ENCODE results near the gene PPFIA4.
"Not testable (repeated sequence)": the region's sequence is repeated elsewhere in the genome, so short reads cannot be mapped to it uniquely, and the experiment has no call there.

Gene PPFIA4

DNA sequence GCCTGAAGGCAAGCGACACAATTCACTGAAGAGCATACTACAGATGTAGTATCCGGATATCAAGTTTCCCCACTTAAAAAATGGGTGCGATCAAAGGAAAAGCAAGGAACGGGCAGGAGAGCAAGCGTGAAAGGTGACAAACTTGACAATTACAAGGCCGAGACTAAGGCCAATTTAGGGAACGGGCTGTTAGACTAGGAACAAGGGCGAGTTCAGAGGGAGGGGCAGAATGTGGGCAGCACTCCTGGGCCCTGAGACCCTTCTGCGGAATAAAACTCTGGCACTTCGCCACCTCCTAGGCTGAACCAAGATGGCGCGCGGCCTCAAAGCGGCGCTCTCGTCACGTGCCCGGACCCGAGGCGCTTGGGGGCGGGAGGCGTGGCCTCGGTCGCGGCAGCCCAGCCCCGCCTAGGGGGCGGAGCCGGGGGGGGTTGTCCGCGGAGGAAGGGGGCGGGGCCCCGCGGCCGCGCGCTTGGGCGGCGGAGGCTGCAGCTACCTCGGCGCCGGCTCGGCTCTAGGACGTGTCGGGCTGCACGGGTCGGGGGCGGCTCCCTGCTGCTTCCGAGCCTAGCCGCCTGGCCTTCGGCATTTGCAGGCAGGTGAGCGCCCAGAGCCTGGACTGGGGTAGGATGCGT lies at the start of gene PPFIA4:
Gene PPFIA4, plus strand, starts transcription at position 461 of the 635 bp plus-strand sequence. CDS start 12,518 bp downstream, outside the sequence.
- peak within 1 kb of the TSS; percentile 47 for H3K27ac ChIP-seq

DNA sequence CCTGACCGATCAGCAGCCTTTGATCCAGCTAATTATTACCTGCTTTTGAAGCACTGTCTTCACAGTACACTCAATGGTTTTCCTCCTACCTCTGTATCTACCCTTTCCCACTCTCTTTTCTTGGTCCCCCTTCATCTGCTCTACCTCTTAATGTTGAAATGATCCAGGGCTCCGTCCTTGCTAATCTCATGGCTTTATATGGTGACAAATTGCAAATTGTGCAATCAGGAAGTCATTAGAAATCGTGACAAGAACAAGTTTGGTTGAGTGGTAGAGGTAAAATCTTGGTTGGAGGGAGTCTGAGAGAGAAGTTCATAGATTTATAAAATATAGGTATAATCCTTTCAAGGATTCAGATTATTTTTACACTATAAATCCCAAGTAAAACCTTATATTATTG lies 49.7 kb upstream of the PPFIA4 start:
- TF ChIP-seq ZFX (IDR thresholded peaks at IDR 0.05; ENCODE audit: borderline replicate concordance) = no peak
- TF ChIP-seq, protein P1, sequence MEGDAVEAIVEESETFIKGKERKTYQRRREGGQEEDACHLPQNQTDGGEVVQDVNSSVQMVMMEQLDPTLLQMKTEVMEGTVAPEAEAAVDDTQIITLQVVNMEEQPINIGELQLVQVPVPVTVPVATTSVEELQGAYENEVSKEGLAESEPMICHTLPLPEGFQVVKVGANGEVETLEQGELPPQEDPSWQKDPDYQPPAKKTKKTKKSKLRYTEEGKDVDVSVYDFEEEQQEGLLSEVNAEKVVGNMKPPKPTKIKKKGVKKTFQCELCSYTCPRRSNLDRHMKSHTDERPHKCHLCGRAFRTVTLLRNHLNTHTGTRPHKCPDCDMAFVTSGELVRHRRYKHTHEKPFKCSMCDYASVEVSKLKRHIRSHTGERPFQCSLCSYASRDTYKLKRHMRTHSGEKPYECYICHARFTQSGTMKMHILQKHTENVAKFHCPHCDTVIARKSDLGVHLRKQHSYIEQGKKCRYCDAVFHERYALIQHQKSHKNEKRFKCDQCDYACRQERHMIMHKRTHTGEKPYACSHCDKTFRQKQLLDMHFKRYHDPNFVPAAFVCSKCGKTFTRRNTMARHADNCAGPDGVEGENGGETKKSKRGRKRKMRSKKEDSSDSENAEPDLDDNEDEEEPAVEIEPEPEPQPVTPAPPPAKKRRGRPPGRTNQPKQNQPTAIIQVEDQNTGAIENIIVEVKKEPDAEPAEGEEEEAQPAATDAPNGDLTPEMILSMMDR (IDR thresholded peaks at IDR 0.05) = no peak
- no peak overlapping the region for H3K27ac ChIP-seq

More for the DNA sequence above, at the start of gene PPFIA4:
- no peak for TF ChIP-seq ZFX (IDR thresholded peaks at IDR 0.05; ENCODE audit: borderline replicate concordance)
- TF ChIP-seq, protein P1 (IDR thresholded peaks at IDR 0.05) = peak; percentile 21; the same call in 1 of the 2 replicates

DNA sequence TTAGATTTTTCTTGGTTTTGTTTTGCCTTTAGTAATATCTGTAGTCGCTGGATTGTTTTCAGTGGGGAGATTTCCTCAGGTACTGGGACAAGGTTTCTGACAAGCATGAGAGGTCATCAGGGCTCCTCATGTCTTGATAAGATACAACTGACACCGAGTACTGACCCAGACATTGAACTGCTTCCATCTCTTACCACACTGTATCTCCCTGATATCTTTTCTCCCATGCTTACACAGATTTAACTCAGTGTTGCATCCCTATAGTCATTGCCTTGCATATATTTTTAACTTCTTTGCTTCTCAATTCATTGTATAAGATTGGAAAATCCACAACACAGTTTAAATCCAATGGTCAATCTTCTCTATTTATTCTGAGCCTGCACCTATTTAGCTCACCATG lies 46.8 kb upstream of the PPFIA4 start:
- H3K27ac ChIP-seq = no peak overlapping the region
- no peak for TF ChIP-seq ZFX (IDR thresholded peaks at IDR 0.05; ENCODE audit: borderline replicate concordance)
- TF ChIP-seq, protein P1 (IDR thresholded peaks at IDR 0.05) = no peak

DNA sequence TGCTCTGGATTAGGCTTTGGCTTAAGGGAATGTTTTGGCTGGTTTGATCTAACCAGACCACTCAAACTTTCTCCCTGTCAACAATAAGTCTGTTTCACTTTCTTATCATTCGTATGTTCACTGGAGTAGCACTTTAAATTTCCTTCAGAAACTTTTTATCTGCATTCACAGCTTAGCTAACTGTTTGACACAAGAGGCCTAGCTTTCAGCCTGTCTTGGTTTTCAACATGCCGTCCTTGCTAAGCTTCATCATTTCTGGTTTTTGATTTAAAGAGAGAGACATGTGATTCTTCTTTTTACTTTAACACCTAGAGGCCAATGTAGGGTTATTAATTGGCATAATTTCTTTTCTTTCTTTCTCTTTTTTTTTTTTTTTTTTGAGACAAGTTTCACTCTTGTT lies 44.4 kb upstream of the PPFIA4 start:
- H3K27ac ChIP-seq = no peak overlapping the region
- TF ChIP-seq ZFX (IDR thresholded peaks at IDR 0.05; ENCODE audit: borderline replicate concordance) = no peak
- TF ChIP-seq, protein P1 (IDR thresholded peaks at IDR 0.05) = no peak

DNA sequence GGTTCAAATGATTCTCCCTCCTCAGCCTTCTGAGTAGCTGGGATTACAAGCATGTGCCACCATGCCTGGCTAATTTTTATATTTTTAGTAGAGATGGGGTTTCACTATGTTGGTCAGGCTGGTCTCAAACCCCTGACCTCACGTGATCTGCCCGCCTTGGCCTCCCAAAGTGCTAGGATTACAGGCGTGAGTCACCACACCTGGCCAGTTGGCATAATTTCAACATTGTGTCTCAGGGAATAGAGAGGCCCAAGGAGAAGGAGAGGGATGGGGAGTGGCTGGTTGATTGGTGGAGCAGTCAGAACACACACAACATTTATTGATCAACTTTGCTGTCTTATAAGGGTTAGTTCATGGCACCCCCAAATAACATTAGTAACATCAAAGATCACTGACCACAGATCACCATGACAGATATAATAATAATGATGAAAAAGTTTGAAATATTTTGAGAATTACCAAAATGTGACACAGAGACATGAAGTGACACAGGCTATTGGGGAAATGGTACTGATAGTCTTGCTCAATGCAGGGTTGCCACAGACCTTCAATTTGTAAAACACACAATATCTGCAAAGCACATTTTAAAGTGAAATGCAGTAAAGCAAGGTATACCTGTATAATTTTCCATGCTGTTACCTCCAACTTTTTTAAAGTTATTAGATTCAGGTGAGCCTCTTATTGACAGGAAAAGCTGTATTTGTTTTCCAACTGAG lies 43.4 kb upstream of the PPFIA4 start:
- TF ChIP-seq, protein P1 (IDR thresholded peaks at IDR 0.05) = no peak
- no peak for TF ChIP-seq ZFX (IDR thresholded peaks at IDR 0.05; ENCODE audit: borderline replicate concordance)

DNA sequence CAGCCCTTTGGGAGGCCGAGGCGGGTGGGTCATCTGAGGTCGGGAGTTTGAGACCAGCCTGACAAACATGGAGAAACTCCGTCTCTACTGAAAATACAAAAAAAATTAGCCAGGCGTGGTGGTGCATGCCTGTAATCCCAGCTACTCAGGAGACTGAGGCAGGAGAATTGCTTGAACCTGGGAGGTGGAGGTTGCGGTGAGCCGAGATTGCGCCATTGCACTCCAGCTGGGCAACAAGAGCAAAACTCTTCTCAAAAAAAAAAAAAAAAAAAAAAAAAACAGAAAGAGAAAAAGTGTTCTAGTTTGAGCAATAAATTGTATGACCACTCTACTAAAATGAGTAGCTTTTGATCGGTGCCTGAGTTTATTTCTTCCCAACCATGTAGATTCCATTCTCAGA lies 40.2 kb upstream of the PPFIA4 start:
- H3K27ac ChIP-seq = not testable (repeated sequence)

More for the DNA sequence above, 43.4 kb upstream of the PPFIA4 start:
- H3K27ac ChIP-seq = no peak overlapping the region

DNA sequence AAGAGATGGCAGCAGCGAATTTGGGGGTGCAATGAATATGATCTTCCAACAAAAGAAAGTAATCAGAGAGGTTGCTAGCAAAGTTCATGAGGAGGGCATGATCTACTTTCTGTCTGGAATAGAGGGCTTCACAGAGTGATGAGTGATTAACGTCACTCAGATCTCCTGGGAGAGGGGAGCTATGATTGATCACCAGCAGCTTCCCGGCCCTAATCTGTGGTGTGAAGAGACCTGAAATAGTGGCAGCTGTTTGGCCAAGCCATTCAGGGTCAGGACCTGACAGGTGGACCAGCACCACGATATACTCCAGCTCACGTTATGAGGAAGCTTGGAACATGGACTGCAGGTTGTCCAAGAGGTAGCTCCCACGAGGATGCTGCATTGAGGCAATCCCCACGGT lies 39.0 kb upstream of the PPFIA4 start:
- TF ChIP-seq ZFX (IDR thresholded peaks at IDR 0.05; ENCODE audit: borderline replicate concordance) = no peak
- H3K27ac ChIP-seq = no peak overlapping the region

DNA sequence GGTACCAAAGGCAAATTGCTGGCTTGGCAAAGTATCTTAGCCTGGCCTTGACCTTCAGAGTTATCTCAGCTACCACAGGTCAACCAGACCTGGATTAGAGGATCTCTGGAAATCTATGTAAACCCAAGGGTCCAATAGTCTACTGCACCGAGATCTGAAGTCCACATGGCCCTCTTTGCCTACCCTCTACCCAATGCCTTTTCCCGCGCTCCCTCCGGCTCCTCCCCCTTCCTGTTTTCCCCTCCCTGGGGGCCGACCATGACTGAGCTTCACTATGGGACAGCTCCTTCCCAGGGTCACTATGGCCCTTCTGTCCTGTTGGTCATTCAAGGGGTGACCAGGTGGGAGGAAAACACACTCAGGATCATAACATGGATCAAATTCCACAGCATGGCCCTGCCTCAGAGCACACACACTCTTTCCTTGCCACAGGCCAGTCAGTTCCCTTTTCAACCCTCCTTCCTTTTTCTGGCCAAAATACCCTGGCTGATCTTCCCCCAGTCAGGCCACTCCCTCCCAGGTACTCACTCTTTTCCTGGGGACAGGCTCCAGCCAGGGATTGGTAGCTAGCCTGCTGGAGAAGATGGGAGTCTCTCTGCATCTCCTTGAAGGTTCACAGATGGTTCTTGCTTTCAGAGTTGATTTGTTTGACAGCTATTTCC lies 38.2 kb upstream of the PPFIA4 start:
- H3K27ac ChIP-seq = no peak overlapping the region

More for the DNA sequence above, 38.2 kb upstream of the PPFIA4 start:
- TF ChIP-seq, protein P1 (IDR thresholded peaks at IDR 0.05) = no peak
- TF ChIP-seq ZFX (IDR thresholded peaks at IDR 0.05; ENCODE audit: borderline replicate concordance) = no peak

Measured in 22Rv1 (cell line).